NCI-H510A (cell line): ENCODE data around the gene DCLRE1A.

Source experiments
- DNase-seq: peaks from one replicate; lab custom pipeline; 2025; lab: John Stamatoyannopoulos, UW

DCLRE1A gene

GRCh38 chr10:113854013-113854760 lies at the start of gene DCLRE1A, which contains the start of gene NHLRC2:
DCLRE1A (minus strand) TSS chr10:113854082; CDS start chr10:113853182, 900 bp downstream.
NHLRC2 (plus strand) TSS chr10:113854661; CDS start chr10:113854873, 212 bp downstream.
- peak; percentile 90 for DNase-seq

GRCh38 chr10:113899952-113900598 lies 46.2 kb upstream of the DCLRE1A start:
- no peak for DNase-seq

- DNase-seq, result no peak
These were observed 44.1 kb upstream of the DCLRE1A start for GRCh38 chr10:113897693-113898618.

GRCh38 chr10:113895018-113895417 lies 41.1 kb upstream of the DCLRE1A start:
- no peak for DNase-seq

GRCh38 chr10:113894581-113894980 lies 40.7 kb upstream of the DCLRE1A start:
- DNase-seq, result no peak

GRCh38 chr10:113893570-113893969 lies 39.7 kb upstream of the DCLRE1A start:
- DNase-seq, result no peak

GRCh38 chr10:113891476-113891875 lies 37.6 kb upstream of the DCLRE1A start:
- DNase-seq, result no peak

- DNase-seq, result no peak
These were observed 36.9 kb upstream of the DCLRE1A start for GRCh38 chr10:113890769-113891168.

- no peak for DNase-seq
These were observed 36.0 kb upstream of the DCLRE1A start for GRCh38 chr10:113889911-113890310.

- DNase-seq, result no peak
These were observed 28.4 kb upstream of the DCLRE1A start for GRCh38 chr10:113882240-113882639.

- DNase-seq, result no peak
These were observed 26.4 kb upstream of the DCLRE1A start for GRCh38 chr10:113880236-113880635.

GRCh38 chr10:113879691-113880090 lies 25.8 kb upstream of the DCLRE1A start:
- no peak for DNase-seq

- no peak for DNase-seq
These were observed 22.6 kb upstream of the DCLRE1A start for GRCh38 chr10:113876461-113876860.

GRCh38 chr10:113875212-113875611 lies 21.3 kb upstream of the DCLRE1A start:
- no peak for DNase-seq

GRCh38 chr10:113872139-113873030 lies 18.5 kb upstream of the DCLRE1A start:
- no peak for DNase-seq

- DNase-seq, result no peak
These were observed 15.9 kb upstream of the DCLRE1A start for GRCh38 chr10:113869789-113870188.

- no peak for DNase-seq
These were observed 14.0 kb upstream of the DCLRE1A start for GRCh38 chr10:113867904-113868303.

- DNase-seq, result no peak
These were observed 12.9 kb upstream of the DCLRE1A start for GRCh38 chr10:113866551-113867394.

GRCh38 chr10:113865901-113866300 lies 12.0 kb upstream of the DCLRE1A start:
- no peak for DNase-seq

GRCh38 chr10:113859261-113859660 lies 5.4 kb upstream of the DCLRE1A start:
- DNase-seq, result no peak
